Neural cell (in vitro differentiated cells): ENCODE measurements around the gene LUC7L. TPM values are rescaled to one million over a fixed set of nuclear protein-coding genes. Genes with fewer than 3 reads are reported as not detected.

Experiments
- H2AFZ ChIP-seq: fragments of 200-600, 300-800 bp; sonication (generic), shearing (Covaris generic); 2 replicates; pipeline ENCODE4 v1.6.0; 2014; ENCODE audit warnings: low read depth, mild to moderate bottlenecking, antibody characterized with exemption, low read length, moderate library complexity
- H3F3A ChIP-seq: fragments of 200-600 bp; shearing (Covaris generic); 2 replicates; pipeline ENCODE4 v1.6.1; 2016; ENCODE audit warnings: mild to moderate bottlenecking, moderate library complexity, mixed read lengths, antibody characterized with exemption, low read length; ENCODE audit not compliant: insufficient read depth, poor library complexity, severe bottlenecking
- H3K27ac ChIP-seq: fragments of 200-600, 300-800 bp; sonication (generic), shearing (Covaris generic); 2 replicates; pipeline ENCODE4 v1.5.1; 2014; ENCODE audit warnings: mild to moderate bottlenecking, low read length, moderate library complexity
- H3K27me3 ChIP-seq: fragments of 300-800, 200-600 bp; sonication (generic), shearing (Covaris generic); 2 replicates; pipeline ENCODE4 v1.6.0; 2014; ENCODE audit warnings: mild to moderate bottlenecking, low read depth, low read length, moderate library complexity; ENCODE audit not compliant: insufficient read depth
- H3K36me3 ChIP-seq: fragments of 300-800, 200-600 bp; sonication (generic), shearing (Covaris generic); 2 replicates; pipeline ENCODE4 v1.5.1; 2014; ENCODE audit warnings: mild to moderate bottlenecking, antibody characterized with exemption, low read length, moderate library complexity; ENCODE audit not compliant: insufficient read depth
- H3K4me2 ChIP-seq: fragments of 300-800, 200-600 bp; sonication (generic), shearing (Covaris generic); 2 replicates; pipeline ENCODE4 v1.6.0; 2014; ENCODE audit warnings: mild to moderate bottlenecking, low read length
- H3K4me3 ChIP-seq: fragments of 300-800, 200-600 bp; sonication (generic), shearing (Covaris generic); 2 replicates; pipeline ENCODE4 v1.5.1; 2014; ENCODE audit warnings: mild to moderate bottlenecking, low read length, moderate library complexity
- H3K79me2 ChIP-seq: fragments of 200-600 bp; shearing (Covaris generic); replicated peaks from 2 replicates; pipeline ENCODE4 v1.6.0; 2014; ENCODE audit warnings: mild to moderate bottlenecking, low read length, moderate library complexity; ENCODE audit not compliant: insufficient read depth
- H3K9ac ChIP-seq: fragments of 300-800, 200-600 bp; sonication (generic), shearing (Covaris generic); 2 replicates; pipeline ENCODE4 v1.6.1; 2016; ENCODE audit warnings: mild to moderate bottlenecking, low read length, mixed read lengths
- H3K9me2 ChIP-seq: fragments of 200-600 bp; shearing (Covaris generic); 2 replicates; pipeline ENCODE4 v1.6.1; 2016; ENCODE audit warnings: mild to moderate bottlenecking, low read length, mixed read lengths; ENCODE audit not compliant: insufficient read depth
- H3K9me3 ChIP-seq: fragments of 200-600, 300-800 bp; sonication (generic), shearing (Covaris generic); 2 replicates; pipeline ENCODE4 v1.6.1; 2016; ENCODE audit warnings: mild to moderate bottlenecking, mixed run types, low read length, moderate library complexity, mixed read lengths
- H4K20me1 ChIP-seq: fragments of 200-600 bp; shearing (Covaris generic); 2 replicates; pipeline ENCODE4 v1.6.1; 2016; ENCODE audit warnings: mild to moderate bottlenecking, mixed run types; ENCODE audit not compliant: insufficient read depth
- CTCF ChIP-seq: fragments of 450-650 bp; IDR thresholded peaks from 2 replicates; pipeline ENCODE4 v1.5.1; 2014; ENCODE audit warnings: antibody characterized with exemption, mild to moderate bottlenecking, moderate library complexity; ENCODE audit not compliant: poor library complexity, severe bottlenecking
- EP300 ChIP-seq: fragments of 450-650 bp; conservative IDR thresholded peaks from 2 replicates; pipeline ENCODE4 v1.6.1; 2014; ENCODE audit warnings: antibody characterized with exemption, mild to moderate bottlenecking, moderate library complexity; ENCODE audit not compliant: poor library complexity, severe bottlenecking
- EZH2 ChIP-seq: fragments of 200-600, 300-800 bp; shearing (Covaris generic), sonication (generic); IDR thresholded peaks from 2 replicates; pipeline ENCODE4 v1.6.1; 2014; ENCODE audit warnings: antibody characterized with exemption, low read length, borderline replicate concordance, mild to moderate bottlenecking; ENCODE audit not compliant: insufficient read depth, poor library complexity, severe bottlenecking
- MXI1 ChIP-seq: fragments of 450-650 bp; conservative IDR thresholded peaks from 2 replicates; pipeline ENCODE4 v1.6.1; 2014; ENCODE audit warnings: antibody characterized with exemption, mild to moderate bottlenecking; ENCODE audit not compliant: poor library complexity, severe bottlenecking
- POLR2AphosphoS5 ChIP-seq: IDR thresholded peaks from 2 replicates; pipeline ENCODE4 v1.6.1; 2012
- RAD21 ChIP-seq: fragments of 450-650 bp; conservative IDR thresholded peaks from 2 replicates; pipeline ENCODE4 v1.6.1; 2014; ENCODE audit warnings: antibody characterized with exemption, mild to moderate bottlenecking, moderate library complexity
- REST ChIP-seq: IDR thresholded peaks from 2 replicates; pipeline ENCODE4 v1.6.1; 2012; ENCODE audit warnings: borderline replicate concordance
- SMC3 ChIP-seq: fragments of 450-650 bp; conservative IDR thresholded peaks from 2 replicates; pipeline ENCODE4 v1.6.1; 2014; ENCODE audit warnings: antibody characterized with exemption, mild to moderate bottlenecking, moderate library complexity; ENCODE audit not compliant: poor library complexity
- TAF1 ChIP-seq: IDR thresholded peaks from 2 replicates; pipeline ENCODE4 v1.6.1; 2012; ENCODE audit warnings: low read depth
- polyA plus RNA-seq: library from polyadenylated mRNA; depleted of rRNA; stranded (reverse); fragments of >200 nt; gene quantifications from 2 replicates; pipeline ENCODE4 v1.2.3, GENCODE V29; 2014

Gene LUC7L
- polyA plus RNA-seq, 1 donor from 2014 or later, result 564 TPM

DNA sequence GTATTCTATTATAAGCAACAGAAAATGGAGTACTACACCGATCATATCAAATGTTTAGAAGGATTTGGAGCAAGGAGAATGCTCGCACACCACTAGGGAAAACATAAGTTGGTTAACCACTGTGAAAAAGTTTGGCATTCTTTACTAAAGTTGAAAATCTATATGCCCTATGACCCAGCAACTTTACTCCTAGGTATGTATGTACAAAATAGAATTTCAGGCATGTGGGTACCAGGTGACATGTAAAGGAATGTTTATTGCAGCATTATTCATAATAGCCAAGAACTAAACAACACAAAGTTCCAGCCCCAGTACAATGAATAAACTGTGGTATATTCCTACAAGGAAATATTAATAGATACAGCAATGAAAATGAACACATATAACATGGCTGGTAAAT, 82.6 kb downstream of the LUC7L start:
- Histone ChIP-seq H3K9me2 (no peaks in the 10 kb centered on the region), H3K4me2 (no peak overlapping the region), H3K27me3 (no peaks in the 10 kb centered on the region), H3F3A (no peaks in the 10 kb centered on the region), H3K79me2 (no peaks in the 10 kb centered on the region), H3K27ac (no peak overlapping the region), H3K9me3 (no peaks in the 10 kb centered on the region), H3K36me3 (no peaks in the 10 kb centered on the region), H3K4me3 (no peak overlapping the region), H2AFZ (no peak overlapping the region), H4K20me1 (no peaks in the 10 kb centered on the region), H3K9ac (no peak overlapping the region)
- TF ChIP-seq EZH2 (no peak), MXI1 (no peak), POLR2AphosphoS5 (no peak), RAD21 (no peak), SMC3 (no peak), EP300 (no peak), REST (no peak), TAF1 (no peak), CTCF (no peak)

- TF ChIP-seq CTCF (no peak), EP300 (no peak), POLR2AphosphoS5 (no peak), TAF1 (no peak), RAD21 (no peak), REST (no peak), SMC3 (no peak)
Observed at GRCh38 chr16:144797-145252, 84.4 kb downstream of the LUC7L start.

More at GRCh38 chr16:144797-145252, 84.4 kb downstream of the LUC7L start:
- H3K4me2 ChIP-seq, result no peak overlapping the region
- H3K9ac ChIP-seq, result no peak overlapping the region
- no peaks in the 10 kb centered on the region for H3K9me3 ChIP-seq
- no peaks in the 10 kb centered on the region for H3K36me3 ChIP-seq
- H3K27ac ChIP-seq, result no peak overlapping the region
- H2AFZ ChIP-seq, result no peak overlapping the region
- H4K20me1 ChIP-seq, result no peaks in the 10 kb centered on the region
- H3K9me2 ChIP-seq, result no peaks in the 10 kb centered on the region
- no peaks in the 10 kb centered on the region for H3F3A ChIP-seq
- H3K27me3 ChIP-seq, result no peaks in the 10 kb centered on the region
- no peak overlapping the region for H3K4me3 ChIP-seq
- no peaks in the 10 kb centered on the region for H3K79me2 ChIP-seq
